Mesendoderm (in vitro differentiated cells): Measurements from ENCODE around the gene OCA2.

Experiments used
- DNase-seq: peaks from one replicate; pipeline ENCODE4 v3.0.0; 2013
- H2AK5ac ChIP-seq: 2 replicates; pipeline ENCODE4 v1.6.1; 2013; ENCODE audit warnings: low read length, inconsistent platforms
- H2BK120ac ChIP-seq: 2 replicates; pipeline ENCODE4 v1.6.1; 2013; ENCODE audit warnings: low read depth, mild to moderate bottlenecking, low read length, moderate library complexity, mixed read lengths
- H2BK15ac ChIP-seq: replicated peaks from 2 replicates; pipeline ENCODE4 v1.6.1; 2013; ENCODE audit warnings: low read depth, mild to moderate bottlenecking, moderate library complexity
- H2BK5ac ChIP-seq: 2 replicates; pipeline ENCODE4 v1.6.1; 2013; ENCODE audit warnings: low read length, inconsistent platforms
- H3K18ac ChIP-seq: 2 replicates; pipeline ENCODE4 v1.6.1; 2013; ENCODE audit warnings: mild to moderate bottlenecking, low read length, mixed read lengths
- H3K23ac ChIP-seq: one replicate; pipeline ENCODE4 v1.6.1; 2013; ENCODE audit warnings: low read length
- H3K27ac ChIP-seq: 2 replicates; pipeline ENCODE4 v1.5.1; 2013; ENCODE audit warnings: low read depth, mild to moderate bottlenecking, inconsistent platforms, low read length, moderate library complexity
- H3K27me3 ChIP-seq: 2 replicates; pipeline ENCODE4 v1.6.1; 2013; ENCODE audit warnings: low read length, control low read depth, mild to moderate bottlenecking, inconsistent platforms; ENCODE audit not compliant: insufficient read depth, poor library complexity
- H3K36me3 ChIP-seq: 2 replicates; pipeline ENCODE4 v1.6.1; 2013; ENCODE audit warnings: low read length, inconsistent platforms; ENCODE audit not compliant: control insufficient read depth, insufficient read depth
- H3K4ac ChIP-seq: one replicate; pipeline ENCODE4 v1.6.1; 2013; ENCODE audit warnings: low read depth, mild to moderate bottlenecking, low read length, moderate library complexity
- H3K4me1 ChIP-seq: 2 replicates; pipeline ENCODE4 v1.6.1; 2013; ENCODE audit warnings: low read depth, low read length, inconsistent platforms; ENCODE audit not compliant: control insufficient read depth
- H3K4me2 ChIP-seq: 2 replicates; pipeline ENCODE4 v1.6.1; 2013; ENCODE audit warnings: low read length
- H3K4me3 ChIP-seq: 2 replicates; pipeline ENCODE4 v1.5.1; 2013; ENCODE audit warnings: mild to moderate bottlenecking, low read length
- H3K56ac ChIP-seq: one replicate; pipeline ENCODE4 v1.6.1; 2013; ENCODE audit warnings: low read length
- H3K79me1 ChIP-seq: 2 replicates; pipeline ENCODE4 v1.6.1; 2013; ENCODE audit warnings: low read length, inconsistent platforms
- H3K79me2 ChIP-seq: 2 replicates; pipeline ENCODE4 v1.6.1; 2013; ENCODE audit warnings: mild to moderate bottlenecking, low read length; ENCODE audit not compliant: control insufficient read depth, insufficient read depth
- H3K9ac ChIP-seq: 2 replicates; pipeline ENCODE4 v1.6.1; 2013; ENCODE audit warnings: low read length, inconsistent platforms
- H4K5ac ChIP-seq: one replicate; pipeline ENCODE4 v1.6.1; 2013; ENCODE audit warnings: low read length
- H4K8ac ChIP-seq: one replicate; pipeline ENCODE4 v1.6.1; 2013; ENCODE audit warnings: low read depth, mild to moderate bottlenecking, control low read depth, low read length, moderate library complexity
- WGBS: extraction: QIAGEN DNeasy Blood & Tissue Kit; methylation state at CpG from one replicate; pipeline ENCODE4 v1.1.7; 2013; ENCODE audit warnings: low lambda C conversion rate, missing lambda C conversion rate; ENCODE audit not compliant: insufficient coverage; ENCODE audit errors: extremely low coverage; 5-methylcytosine and 5-hydroxymethylcytosine counted together

Gene OCA2

DNA sequence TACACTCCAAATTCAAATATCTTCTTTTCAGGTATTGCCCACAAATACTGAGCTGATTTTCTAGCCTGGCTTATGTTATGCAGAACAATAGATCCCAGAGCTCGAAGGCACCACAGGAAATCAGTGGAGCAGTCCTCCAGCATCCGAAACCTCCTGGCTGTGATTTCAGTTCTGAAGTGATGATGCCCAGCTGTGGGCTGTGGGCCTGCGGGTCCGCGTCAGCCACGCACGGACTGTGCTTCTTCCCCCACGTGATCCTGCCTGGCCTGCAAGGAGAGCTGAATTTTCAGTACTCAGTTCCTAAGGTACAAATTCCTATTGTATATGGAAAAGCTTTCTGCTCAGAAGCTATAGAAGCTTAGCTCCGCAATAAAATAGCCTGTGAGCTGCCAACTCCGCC is 96.2 kb downstream of the OCA2 start:
- H4K5ac ChIP-seq, result no peak overlapping the region
- no peak overlapping the region for H3K4me3 ChIP-seq
- no peak overlapping the region for H3K4me2 ChIP-seq
- H3K18ac ChIP-seq, result no peak overlapping the region
- H3K27ac ChIP-seq, result no peak overlapping the region
- H3K23ac ChIP-seq, result no peak overlapping the region
- DNase-seq, result no peak
- no peaks in the 10 kb centered on the region for H3K36me3 ChIP-seq
- no peak overlapping the region for H2BK5ac ChIP-seq
- H3K4ac ChIP-seq, result no peak overlapping the region
- no peak overlapping the region for H3K56ac ChIP-seq
- no peak overlapping the region for H2AK5ac ChIP-seq
- H2BK120ac ChIP-seq, result no peak overlapping the region
- WGBS, result no CpG with 5 or more reads among the region's 10 CpGs
- no peaks in the 10 kb centered on the region for H3K79me2 ChIP-seq
- H3K9ac ChIP-seq, result no peak overlapping the region
- no peak overlapping the region for H2BK15ac ChIP-seq
- no peaks in the 10 kb centered on the region for H3K4me1 ChIP-seq
- H4K8ac ChIP-seq, result no peak overlapping the region
- no peaks in the 10 kb centered on the region for H3K79me1 ChIP-seq
- H3K27me3 ChIP-seq, result no peaks in the 10 kb centered on the region

DNA sequence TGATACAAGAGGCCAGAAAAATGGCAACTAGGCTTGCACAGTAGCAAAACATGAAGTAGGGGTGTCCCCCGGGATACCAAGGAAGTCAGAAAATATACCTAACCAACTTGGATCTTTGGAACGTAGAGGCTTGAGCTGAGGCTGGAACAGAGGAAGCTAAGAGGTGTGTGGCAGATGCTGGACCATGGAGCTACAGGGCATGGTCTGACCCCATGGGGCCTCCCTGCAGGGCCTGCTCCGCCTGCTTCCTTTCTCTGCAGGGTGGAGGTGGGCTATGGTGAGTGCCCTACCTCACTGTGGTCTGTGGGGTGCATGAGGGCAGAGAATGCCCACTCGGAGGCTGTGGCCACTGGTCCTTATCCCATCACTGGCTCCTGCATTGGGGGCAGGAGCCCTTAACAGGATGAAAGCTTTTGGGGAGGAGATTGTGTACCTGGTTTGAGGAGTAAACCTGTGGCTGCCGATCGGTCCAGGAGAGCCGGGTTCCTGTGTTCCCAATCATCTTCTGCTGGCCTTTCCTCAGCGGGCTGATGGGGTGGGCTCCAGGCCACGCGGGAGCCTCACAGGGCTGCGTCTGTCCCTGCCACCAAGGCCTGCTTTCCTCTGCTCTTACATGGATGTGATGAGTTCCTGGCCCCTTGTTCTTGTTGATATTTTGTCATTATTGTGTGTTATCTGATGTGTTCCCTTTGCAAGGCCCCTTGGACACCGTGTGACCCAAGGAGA is 96.8 kb downstream of the OCA2 start:
- no peak for DNase-seq
- Histone ChIP-seq H3K4me2 (no peak overlapping the region), H3K4me3 (no peak overlapping the region), H3K36me3 (no peaks in the 10 kb centered on the region), H3K79me1 (no peaks in the 10 kb centered on the region), H3K4me1 (no peaks in the 10 kb centered on the region), H2BK15ac (no peak overlapping the region), H2BK120ac (no peak overlapping the region), H3K27me3 (no peaks in the 10 kb centered on the region), H4K8ac (no peak overlapping the region), H4K5ac (no peak overlapping the region), H3K27ac (no peak overlapping the region), H3K18ac (no peak overlapping the region), H2AK5ac (no peak overlapping the region), H3K4ac (no peak overlapping the region), H3K79me2 (no peaks in the 10 kb centered on the region), H2BK5ac (no peak overlapping the region), H3K9ac (no peak overlapping the region), H3K56ac (no peak overlapping the region), H3K23ac (no peak overlapping the region)
- WGBS, result no CpG with 5 or more reads among the region's 12 CpGs

GRCh38 chr15:28001641-28002040 is 97.5 kb downstream of the OCA2 start:
- DNase-seq, result no peak
- no peaks in the 10 kb centered on the region for H3K79me2 ChIP-seq
- no peak overlapping the region for H3K4me3 ChIP-seq

DNA sequence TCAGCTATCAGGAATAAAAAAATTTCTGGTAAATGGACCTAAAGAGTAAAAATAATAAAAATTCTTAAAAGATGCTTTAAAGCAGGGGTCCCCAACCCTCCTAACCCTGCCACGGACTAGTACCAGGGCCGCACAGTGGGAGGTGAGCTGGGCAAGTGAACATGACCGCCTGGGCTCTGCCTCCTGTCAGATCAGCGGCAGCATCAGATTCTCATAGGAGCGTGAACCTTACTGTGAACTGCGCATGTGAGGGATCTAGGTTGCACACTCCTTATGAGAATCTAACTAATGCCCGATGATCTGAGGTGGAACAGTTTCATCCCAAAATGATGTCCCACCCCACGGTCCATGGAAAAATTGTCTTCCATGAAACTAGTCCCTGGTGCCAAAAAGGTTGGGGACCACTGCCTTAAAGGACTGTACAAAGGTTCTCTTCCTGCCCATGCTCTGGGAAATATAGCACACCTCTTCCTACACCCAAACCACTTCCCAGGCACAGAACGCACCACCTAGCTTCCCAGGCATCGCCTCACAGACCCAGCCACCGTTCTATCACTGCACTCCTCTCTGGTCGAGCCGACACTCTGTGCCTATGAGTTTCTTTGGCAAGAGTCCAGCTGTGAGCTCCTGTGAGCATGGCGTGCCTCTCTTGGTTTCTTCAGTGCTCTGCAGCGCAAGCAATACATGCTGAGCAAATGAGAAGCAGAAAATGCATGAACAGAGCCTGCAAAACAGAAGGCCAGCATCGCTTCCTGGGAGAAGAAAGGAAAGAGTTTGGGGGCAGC is 104.9 kb downstream of the OCA2 start:
- Histone ChIP-seq H3K4ac (no peak overlapping the region), H2BK5ac (no peak overlapping the region), H3K36me3 (no peaks in the 10 kb centered on the region), H2AK5ac (no peak overlapping the region), H3K27me3 (no peaks in the 10 kb centered on the region), H3K79me2 (no peaks in the 10 kb centered on the region), H3K4me1 (no peaks in the 10 kb centered on the region), H3K23ac (no peak overlapping the region), H3K27ac (no peak overlapping the region), H3K9ac (no peak overlapping the region), H2BK15ac (no peak overlapping the region), H3K18ac (no peak overlapping the region), H3K4me2 (no peak overlapping the region), H4K8ac (no peak overlapping the region), H3K56ac (no peak overlapping the region), H4K5ac (no peak overlapping the region), H2BK120ac (no peak overlapping the region), H3K4me3 (no peak overlapping the region), H3K79me1 (no peaks in the 10 kb centered on the region)
- DNase-seq, result no peak
- no CpG with 5 or more reads among the region's 16 CpGs for WGBS

More at GRCh38 chr15:28001641-28002040, 97.5 kb downstream of the OCA2 start:
- H3K4me2 ChIP-seq, result no peak overlapping the region
- H4K8ac ChIP-seq, result no peak overlapping the region
- H2AK5ac ChIP-seq, result no peak overlapping the region
- no peaks in the 10 kb centered on the region for H3K27me3 ChIP-seq
- H3K9ac ChIP-seq, result no peak overlapping the region
- H3K4ac ChIP-seq, result no peak overlapping the region
- H3K27ac ChIP-seq, result no peak overlapping the region
- no peaks in the 10 kb centered on the region for H3K36me3 ChIP-seq
- no CpG with 5 or more reads among the region's 10 CpGs for WGBS
- H3K56ac ChIP-seq, result no peak overlapping the region
- no peaks in the 10 kb centered on the region for H3K79me1 ChIP-seq
- H3K18ac ChIP-seq, result no peak overlapping the region
- no peaks in the 10 kb centered on the region for H3K4me1 ChIP-seq
- H4K5ac ChIP-seq, result no peak overlapping the region
- H2BK5ac ChIP-seq, result no peak overlapping the region
- no peak overlapping the region for H2BK15ac ChIP-seq
- no peak overlapping the region for H3K23ac ChIP-seq
- no peak overlapping the region for H2BK120ac ChIP-seq

GRCh38 chr15:27993544-27993943 is 105.6 kb downstream of the OCA2 start:
- Histone ChIP-seq H3K56ac (no peak overlapping the region), H3K27me3 (no peaks in the 10 kb centered on the region), H2BK15ac (no peak overlapping the region), H3K27ac (no peak overlapping the region), H2BK120ac (no peak overlapping the region), H4K5ac (no peak overlapping the region), H3K79me1 (no peaks in the 10 kb centered on the region), H3K36me3 (no peaks in the 10 kb centered on the region), H3K23ac (no peak overlapping the region), H2AK5ac (no peak overlapping the region), H3K4ac (no peak overlapping the region), H4K8ac (no peak overlapping the region), H3K9ac (no peak overlapping the region), H3K4me3 (no peak overlapping the region), H2BK5ac (no peak overlapping the region), H3K18ac (no peak overlapping the region), H3K4me1 (no peaks in the 10 kb centered on the region), H3K79me2 (no peaks in the 10 kb centered on the region), H3K4me2 (no peak overlapping the region)
- WGBS, result no CpG with 5 or more reads among the region's 10 CpGs
- no peak for DNase-seq
